IPS-18c (cell line): ENCODE data around the gene TBC1D24.
"Not testable (repeated sequence)": the region's sequence is repeated elsewhere in the genome, so short reads cannot be mapped to it uniquely, and the experiment has no call there.

Source experiments
- H3K4me3 ChIP-seq: 2 replicates; pipeline ENCODE4 v1.7.0; 2013; ENCODE audit warnings: low read depth, mild to moderate bottlenecking, low read length, moderate library complexity; ENCODE audit not compliant: insufficient read depth
- H3K9me3 ChIP-seq: one replicate; pipeline ENCODE4 v1.6.1; 2013; ENCODE audit warnings: mild to moderate bottlenecking, low read length, moderate library complexity; ENCODE audit not compliant: control insufficient read depth, insufficient read depth

Gene TBC1D24

DNA sequence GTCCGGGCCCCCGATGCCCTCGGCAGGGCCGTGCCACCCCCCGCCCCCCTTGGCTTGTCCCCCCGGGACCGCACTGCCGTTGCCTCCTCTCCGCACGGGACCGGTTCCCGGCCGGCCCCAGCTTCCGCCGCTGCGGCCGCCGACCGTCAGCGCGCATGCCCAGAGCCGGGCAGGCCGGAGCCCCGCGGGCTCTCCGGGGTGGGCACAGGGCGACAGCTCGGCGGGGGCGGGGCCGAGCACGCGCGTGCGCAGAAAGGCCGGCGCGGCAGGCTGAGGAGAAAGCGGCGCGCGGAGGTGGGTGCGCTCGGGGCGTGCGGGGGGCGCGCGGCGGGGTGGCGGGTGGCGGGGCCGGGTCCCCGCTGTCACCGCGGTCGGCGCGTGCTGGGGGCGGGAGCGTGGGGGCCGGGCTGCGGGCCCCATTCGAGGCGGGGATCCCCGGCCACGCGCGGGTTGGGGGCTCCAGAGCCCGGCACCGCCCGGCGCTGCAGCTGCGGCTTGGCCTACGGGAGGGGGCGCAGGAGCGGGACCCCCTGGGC lies at the start of gene TBC1D24:
TBC1D24 (plus strand) TSS at position 251 of the 536 bp plus-strand sequence. CDS start 21,022 bp downstream, outside the sequence.
- H3K9me3 ChIP-seq = no peaks in the 10 kb centered on the region
- H3K4me3 ChIP-seq = peak within 1 kb of the TSS; percentile 79

DNA sequence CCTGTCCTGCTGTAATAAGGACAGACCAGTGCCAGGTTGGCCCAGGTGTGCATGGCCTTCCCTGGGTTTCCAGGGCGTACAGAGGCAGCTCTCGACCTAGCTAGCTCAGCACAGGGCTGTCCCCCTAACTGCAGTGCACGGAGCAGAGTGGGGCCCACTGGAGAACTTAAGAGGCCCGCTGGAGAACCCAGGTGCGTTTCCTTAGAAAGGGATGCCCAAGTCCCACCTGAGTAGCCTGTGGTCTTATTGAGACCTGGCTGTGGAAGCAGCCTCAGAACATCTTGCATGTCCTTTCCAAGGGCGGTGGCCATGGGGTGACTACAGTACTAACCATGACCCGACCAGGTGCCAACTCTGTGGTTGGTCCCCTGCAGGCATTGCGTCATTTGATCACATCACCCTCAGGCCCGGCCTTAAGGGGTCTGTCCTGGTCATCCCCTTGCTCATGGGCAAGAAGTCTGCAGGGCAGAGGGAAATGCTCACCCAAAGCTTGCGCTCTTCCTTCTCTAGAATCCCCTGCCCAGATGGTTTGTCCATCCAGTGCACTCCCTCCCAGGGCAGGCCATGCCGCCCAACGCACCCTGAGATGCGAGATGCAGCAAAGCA lies 49.0 kb upstream of the TBC1D24 start:
- Histone ChIP-seq H3K4me3 (no peak overlapping the region), H3K9me3 (peaks cover 3% of the 10 kb centered on the region)

DNA sequence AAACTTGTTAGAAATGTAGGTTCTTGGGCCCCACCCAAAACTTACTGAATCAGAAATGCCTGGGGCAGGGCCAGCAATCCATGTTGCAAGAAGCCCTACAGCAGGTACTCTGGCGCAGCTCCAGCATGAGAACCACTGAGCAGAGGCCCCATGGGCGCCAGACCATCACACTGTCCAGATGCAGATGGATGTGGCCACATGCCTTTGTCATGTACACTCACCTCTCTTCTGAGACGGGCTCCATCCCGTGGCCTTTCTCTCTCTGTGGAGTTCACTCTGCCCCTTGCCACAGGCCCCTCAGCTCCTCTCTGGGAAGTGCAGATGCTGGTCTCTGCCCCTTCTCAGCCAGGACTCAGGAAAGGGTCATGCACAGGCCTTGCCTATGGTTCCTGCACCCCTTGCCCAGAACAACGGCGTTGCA lies 48.0 kb upstream of the TBC1D24 start:
- H3K4me3 ChIP-seq = no peak overlapping the region

DNA sequence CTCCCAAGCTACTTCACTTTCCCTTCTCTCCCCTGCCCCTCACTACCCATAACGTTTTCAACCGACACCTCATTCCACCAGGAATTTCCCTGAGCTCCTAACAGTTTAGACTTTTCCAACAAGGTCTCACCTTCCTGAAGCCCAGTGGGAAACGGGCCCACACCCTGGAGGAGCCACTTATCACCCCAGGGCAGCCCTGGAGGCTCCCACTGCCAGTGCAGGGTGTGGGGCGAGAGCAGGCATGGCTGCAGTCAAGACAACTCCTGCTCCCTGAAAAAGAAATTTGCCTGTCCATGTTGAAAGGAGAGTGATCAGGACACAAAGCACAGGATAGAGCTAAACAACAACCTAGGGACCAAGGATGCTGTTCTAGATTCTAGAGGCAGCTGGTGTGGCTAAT lies 47.4 kb upstream of the TBC1D24 start:
- H3K4me3 ChIP-seq = no peak overlapping the region
- peaks cover 3% of the 10 kb centered on the region for H3K9me3 ChIP-seq

More for the DNA sequence above, 48.0 kb upstream of the TBC1D24 start:
- peaks cover 3% of the 10 kb centered on the region for H3K9me3 ChIP-seq

DNA sequence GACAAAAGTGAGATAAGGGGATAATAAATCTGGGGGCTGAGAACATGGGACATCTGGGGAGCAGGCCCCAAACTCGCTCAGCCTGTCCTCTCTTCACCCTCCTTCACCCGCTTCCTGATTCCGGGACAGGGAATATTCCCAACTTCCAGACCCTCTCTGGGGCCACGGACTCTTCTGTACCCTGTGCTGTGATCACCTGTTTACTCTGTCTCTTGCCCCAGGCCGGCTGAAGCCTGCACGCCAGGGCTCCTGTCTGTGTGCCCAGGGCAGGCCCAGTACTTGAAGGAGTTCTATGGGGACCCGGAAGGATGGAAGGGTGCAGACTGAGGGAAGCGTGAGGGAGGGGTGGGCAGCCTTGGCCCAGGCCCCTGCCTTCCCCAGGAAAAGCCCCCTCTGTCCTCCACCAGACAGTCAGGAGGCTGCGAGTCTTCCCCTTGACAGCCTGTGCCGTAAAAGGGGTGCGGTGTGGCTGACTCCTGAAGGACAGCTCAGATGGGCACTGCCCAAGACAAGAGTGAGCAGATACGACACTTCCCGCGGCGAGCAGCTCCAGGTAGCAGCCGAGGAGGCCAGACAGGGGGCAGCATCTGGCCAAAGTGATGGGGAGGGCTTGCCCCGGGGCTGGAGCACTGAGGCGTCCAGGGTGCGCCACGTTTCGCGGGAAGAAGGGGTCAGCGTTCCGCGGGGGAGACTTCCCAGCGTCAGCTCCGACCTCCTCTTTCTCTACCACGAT lies 46.7 kb upstream of the TBC1D24 start:
- peak overlapping the region; percentile 71 for H3K4me3 ChIP-seq

DNA sequence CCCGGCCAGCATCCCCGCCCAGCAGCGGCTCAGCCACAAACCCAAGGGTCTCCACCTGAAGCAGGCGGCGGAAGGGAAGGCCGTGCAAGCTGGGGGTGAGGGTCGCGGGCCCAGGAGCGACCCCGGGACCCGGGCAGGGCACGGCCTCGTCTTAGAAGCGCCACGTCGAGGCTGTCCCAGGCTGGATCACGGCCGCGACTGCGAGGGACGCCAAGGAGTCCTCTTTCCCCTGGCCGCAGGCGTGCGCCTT lies 46.2 kb upstream of the TBC1D24 start:
- H3K4me3 ChIP-seq = peak overlapping the region; percentile 71
- peaks cover 3% of the 10 kb centered on the region for H3K9me3 ChIP-seq

More for the DNA sequence above, 46.7 kb upstream of the TBC1D24 start:
- peaks cover 3% of the 10 kb centered on the region for H3K9me3 ChIP-seq

DNA sequence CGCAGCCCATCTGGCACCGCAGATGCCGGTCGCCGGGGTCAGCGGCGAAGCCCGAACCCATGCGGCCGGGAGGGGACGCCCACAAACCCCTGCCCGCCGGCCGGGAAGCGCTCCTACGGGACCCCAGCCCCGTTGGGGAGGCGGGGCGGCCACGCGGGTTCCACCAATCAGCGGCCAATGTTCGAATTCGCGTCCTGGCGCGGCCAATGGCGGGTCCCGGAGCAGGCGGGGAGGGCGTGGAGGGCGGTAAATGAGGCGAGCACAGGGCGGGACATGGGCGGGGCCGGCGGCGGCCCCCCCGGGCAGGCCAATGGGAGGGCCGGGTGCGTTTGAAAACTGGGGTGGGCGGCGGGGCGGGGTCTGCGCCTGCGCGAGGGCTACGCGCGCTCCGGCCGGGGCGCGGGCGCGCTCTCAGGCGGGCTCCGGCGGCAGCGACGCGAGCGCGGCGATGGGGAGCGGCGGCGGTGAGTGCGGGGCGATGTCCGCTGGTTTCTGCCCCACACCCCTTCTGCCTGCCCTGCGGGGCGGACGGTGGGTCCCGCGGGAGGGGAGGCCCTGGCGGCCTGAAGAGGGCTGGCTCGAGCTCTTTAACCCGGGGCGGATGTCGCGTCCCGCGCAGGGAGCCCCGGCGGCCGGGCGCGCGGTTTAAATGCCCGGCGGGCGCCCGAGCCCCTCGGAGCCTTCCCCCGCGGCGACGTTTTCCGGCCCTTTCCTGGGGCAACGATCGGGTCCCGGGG lies 45.7 kb upstream of the TBC1D24 start, which contains the start of gene CCNF:
CCNF (plus strand) TSS at position 414 of the 737 bp plus-strand sequence; CDS start at position 449, 35 bp downstream.
- Histone ChIP-seq H3K4me3 (peak within 1 kb of the TSS; percentile 80), H3K9me3 (peaks cover 3% of the 10 kb centered on the region)

DNA sequence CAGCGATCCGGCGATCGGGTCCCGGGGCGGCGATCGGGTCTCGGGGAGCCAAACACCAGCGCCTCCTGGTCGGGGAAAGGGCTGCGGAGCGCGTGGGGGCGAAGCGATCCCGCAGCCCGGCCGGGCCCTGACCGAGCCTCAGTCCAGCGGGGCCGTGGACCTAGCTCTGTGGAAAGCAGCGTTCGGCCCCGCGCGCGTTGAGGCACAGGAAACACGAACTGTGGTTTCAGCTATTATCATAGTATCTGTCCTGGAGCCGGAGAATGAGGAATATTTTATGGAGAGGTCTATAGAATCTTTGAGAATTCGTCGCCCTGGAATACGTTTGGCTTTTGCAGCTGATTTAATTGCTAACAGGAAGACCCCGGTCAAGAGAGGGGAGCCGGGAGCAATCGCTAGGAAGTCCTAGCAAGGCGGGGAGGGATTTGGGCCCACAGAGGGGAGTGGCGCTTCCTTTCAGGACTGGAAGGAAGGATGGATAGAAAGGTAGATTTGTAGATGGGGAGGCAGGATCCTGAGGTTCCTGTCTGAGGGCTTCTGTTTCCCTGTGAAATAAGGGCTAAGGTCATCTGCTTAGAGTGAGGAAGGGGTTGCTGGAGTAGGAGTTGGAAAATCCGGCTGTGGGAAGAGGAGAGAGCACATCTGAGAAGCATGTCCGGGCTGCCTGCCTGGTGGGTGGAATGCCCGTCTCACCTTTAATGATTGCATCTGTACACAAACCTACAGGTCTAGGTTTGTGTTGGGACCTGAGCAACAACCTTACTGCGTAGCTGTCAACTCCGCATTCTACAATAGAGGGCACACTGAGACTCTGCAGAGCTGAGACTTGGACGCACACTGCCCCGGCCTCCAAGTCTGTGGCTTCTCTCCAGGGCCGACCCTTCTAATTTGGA lies 44.9 kb upstream of the TBC1D24 start:
- Histone ChIP-seq H3K9me3 (peaks cover 3% of the 10 kb centered on the region), H3K4me3 (peak overlapping the region; percentile 80)

DNA sequence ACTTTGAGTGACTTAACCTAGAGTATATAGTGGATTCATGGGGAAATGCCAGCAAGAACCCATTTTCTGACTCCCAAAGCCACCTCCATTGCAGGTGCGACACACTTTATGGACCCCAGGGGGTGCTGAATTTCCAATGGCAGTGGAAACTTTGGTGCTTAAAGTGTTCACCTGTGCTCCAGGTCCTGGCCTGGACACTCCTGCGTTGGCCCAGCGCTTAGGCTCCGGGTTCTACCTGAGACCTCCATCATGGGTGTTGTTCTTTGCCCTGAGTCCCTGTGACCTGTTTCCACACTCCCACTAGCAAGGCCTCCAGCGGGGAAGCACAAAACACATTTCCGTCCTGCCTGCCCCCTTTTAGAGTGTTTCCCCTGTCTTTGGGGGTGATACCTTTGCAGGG lies 42.6 kb upstream of the TBC1D24 start:
- Histone ChIP-seq H3K4me3 (no peak overlapping the region), H3K9me3 (peaks cover 3% of the 10 kb centered on the region)

DNA sequence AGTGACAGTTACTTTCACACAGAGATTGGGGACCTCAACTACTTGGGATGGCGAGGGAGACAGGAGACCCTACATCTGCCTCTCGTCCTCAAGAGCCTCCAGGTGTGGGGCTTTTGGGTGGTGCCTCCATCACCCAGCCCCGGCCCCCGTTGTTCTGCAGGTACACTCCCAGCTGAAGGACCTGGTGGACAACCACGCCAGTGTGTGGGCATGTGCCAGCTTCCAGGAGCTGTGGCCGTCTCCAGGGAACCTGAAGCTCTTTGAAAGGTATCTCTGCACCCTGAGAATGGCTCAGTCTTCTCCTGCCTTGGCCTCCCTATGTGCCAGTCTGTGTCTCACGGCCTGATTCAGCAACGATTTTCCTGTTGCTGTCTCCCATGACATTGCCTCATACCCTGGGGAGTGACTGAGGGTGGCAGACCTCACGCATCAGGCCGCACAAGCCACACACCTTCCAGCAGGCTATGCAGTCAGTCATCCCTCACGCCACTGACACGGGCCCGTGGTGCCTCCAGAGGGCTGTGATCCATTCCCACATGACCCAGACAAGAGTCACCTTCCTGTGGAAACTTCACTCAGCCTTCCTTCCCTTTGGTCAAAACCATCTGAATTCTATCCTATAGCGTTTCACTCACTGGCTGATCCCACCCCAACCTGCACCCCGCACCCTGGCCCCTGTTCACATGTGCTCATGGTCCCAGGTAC lies 42.0 kb upstream of the TBC1D24 start:
- Histone ChIP-seq H3K9me3 (peaks cover 3% of the 10 kb centered on the region), H3K4me3 (no peak overlapping the region)

DNA sequence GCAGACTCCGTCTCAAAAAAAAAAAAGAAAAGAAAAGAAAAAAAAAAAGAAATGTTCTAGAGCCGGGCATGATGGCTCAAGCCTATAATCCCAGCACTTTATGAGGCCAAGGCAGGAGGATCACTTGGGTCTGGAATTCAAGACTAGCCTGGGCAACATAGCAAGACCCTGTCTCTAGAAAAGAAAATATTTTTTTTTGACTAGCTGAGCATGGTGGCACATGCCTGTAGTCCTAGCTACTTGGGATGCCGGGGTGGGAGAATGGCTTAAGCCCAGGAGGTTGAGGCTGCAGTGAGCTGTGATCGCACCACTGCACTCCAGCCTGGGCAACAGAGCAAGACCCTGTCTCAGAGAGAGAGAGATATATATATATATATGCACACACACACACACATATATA lies 39.7 kb upstream of the TBC1D24 start:
- H3K9me3 ChIP-seq, H3K4me3 ChIP-seq: not testable (repeated sequence)

DNA sequence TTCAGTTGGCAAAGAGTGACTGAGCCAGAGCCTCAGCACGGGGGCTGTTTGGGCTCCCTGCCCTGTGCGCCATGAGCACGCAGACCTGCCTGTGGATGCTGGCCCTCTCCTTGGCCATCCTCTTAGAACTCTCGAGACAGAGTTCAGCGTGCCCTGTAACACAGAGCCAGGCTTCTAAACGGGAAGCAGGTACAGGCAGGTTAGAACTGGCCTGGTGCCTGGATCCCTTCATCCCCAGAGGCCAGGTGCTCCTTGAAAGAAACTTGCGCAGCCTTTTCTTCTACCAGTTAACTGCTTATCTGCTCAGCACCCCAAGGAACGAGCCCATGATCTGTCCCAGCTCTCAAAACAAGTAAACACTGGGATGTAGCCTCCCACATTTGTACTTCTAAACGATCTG lies 38.8 kb upstream of the TBC1D24 start:
- no peak overlapping the region for H3K4me3 ChIP-seq
- H3K9me3 ChIP-seq = no peaks in the 10 kb centered on the region

DNA sequence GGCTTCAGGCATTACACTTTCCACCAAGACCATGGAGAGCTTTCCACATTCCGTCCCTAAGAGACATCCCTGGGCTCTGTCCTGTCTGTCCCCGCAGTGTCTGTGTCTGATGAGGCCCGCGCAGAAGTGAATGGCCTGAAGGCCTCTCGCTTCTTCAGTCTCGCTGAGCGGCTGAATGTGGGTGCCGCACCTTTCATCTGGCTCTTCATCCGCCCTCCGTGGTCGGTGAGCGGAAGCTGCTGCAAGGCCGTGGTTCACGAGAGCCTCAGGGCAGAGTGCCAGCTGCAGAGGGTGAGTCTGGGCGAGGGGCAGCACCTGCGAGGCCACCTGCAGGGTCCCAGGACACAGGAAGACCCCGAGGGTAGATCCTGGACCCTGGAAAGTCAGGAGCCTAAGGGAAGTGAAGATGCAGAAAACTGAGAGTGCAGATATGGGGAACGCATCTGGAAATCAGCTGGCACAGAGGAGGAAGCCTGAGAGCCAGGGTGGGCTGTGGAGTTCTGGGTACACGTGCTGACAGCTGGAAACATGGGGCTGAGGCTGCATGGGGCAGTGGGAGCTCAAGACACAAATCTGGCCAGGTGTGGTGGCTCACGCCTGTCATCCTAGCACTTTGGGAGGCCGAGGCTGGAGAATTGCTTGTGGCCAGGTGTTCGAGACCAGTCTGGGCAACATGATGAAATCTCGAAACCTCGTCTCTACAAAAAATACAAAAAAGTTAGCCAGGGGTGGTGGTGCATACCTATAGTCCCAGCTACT lies 37.7 kb upstream of the TBC1D24 start:
- Histone ChIP-seq H3K9me3 (no peaks in the 10 kb centered on the region), H3K4me3 (no peak overlapping the region)

DNA sequence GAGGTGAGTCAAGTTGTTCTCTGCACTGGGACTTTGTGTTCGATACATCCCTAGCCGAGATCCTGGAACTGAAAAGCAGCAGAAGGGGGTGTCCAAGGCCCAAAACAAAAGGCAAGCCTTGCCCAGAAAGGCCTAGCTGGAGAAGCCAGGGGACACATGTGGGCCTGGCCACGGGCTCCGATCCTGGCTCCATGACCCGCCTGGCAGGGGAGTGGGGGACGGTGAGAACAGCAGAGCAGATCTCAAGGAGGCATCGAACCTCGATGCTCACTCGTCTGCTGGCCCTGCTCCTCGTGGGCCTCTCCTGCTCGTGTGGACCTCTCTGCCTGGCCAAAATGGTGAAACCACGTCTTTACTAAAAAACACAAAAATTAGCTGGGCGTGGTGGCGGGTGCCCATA lies 36.8 kb upstream of the TBC1D24 start:
- Histone ChIP-seq H3K4me3 (no peak overlapping the region), H3K9me3 (no peaks in the 10 kb centered on the region)

DNA sequence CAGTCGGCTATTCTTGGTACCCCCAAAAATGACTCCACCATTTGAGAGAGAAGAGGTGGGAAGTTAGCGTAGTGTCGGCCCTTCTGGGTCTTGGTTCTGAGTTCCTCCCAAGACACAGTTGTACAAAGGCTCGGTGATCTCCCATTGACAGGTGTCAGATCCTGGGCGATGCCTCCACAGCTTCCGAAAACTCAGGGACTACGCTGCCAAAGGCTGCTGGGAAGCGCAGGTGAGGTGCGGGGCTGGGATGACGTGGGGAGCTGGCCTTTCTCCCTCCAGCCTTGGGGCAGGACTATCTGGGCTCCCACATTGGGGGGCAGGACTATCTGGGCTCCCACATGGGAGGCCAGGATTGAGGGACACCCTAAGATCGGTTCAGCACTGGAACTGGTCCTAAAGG lies 35.3 kb upstream of the TBC1D24 start:
- Histone ChIP-seq H3K4me3 (no peak overlapping the region), H3K9me3 (no peaks in the 10 kb centered on the region)
